K562 (cell line): Measurements from ENCODE around the gene SLC45A3. TPM values are rescaled to one million over a fixed set of nuclear protein-coding genes. Genes with fewer than 3 reads are reported as not detected.

Experiments used
- ATAC-seq: fragments of 200-7000 bp; cut with Tn5 transposase; 3 replicates; pipeline ENCODE4 v1.9.1; 2020; ENCODE audit warnings: moderate library complexity
- BruUV-seq: library from RNA; stranded (reverse); fragments of 400-500 nt; replicated peaks from 2 replicates; lab custom pipeline; 2021; lab: Mats Ljungman, UMichigan
- CTCF ChIA-PET: fragments of 300-600 bp; formaldehyde crosslinking; extraction: SDS; loops from one replicate; lab custom pipeline; 2021; ENCODE audit warnings: low intra/inter-chr PET ratio; lab: Yijun Ruan, JAX
- POLR2A ChIA-PET: fragments of 300-600, 350-650 bp; sonication (Branson Sonifier 250); formaldehyde crosslinking; extraction: SDS; loops from one replicate; lab custom pipeline; 2021; ENCODE audit warnings: antibody characterized with exemption, inconsistent platforms; lab: Yijun Ruan, JAX
- DNase-seq, 4 experiments: peaks; one replicate each; pipeline versions ENCODE4 v3.0.0 to v3.0.0-alpha.2; 2011 to 2018; ENCODE audit warnings: low spot score in 3 of 4, mixed read lengths in 3 of 4; ENCODE audit errors: extremely low read depth in 1 of 4
- FAIRE-seq: peaks from 2 replicates; lab custom pipeline; 2011; peaks lifted over from hg19 to GRCh38; lab: Jason Lieb, UNC
- H2AFZ ChIP-seq: 2 replicates; pipeline ENCODE4 v1.6.0; 2011; ENCODE audit warnings: low read depth, low read length, control low read depth, inconsistent platforms
- H3K27ac ChIP-seq: fragments of 200-600 bp; 3 replicates; pipeline ENCODE4 v1.8.0; 2011; ENCODE audit warnings: low read depth, mild to moderate bottlenecking, control low read depth, inconsistent platforms, low read length, moderate library complexity, mixed read lengths; ENCODE audit errors: extremely low read depth
- H3K27me3 ChIP-seq, 2 experiments: fragments of 300-600 bp in 1 of 2; 2 replicates in 1 of 2; 3 replicates in 1 of 2; pipeline versions ENCODE4 v1.6.0 to v1.8.0; 2011; ENCODE audit warnings: inconsistent platforms in 2 of 2, low read length in 2 of 2, mild to moderate bottlenecking in 1 of 2, mixed read lengths in 1 of 2, moderate library complexity in 1 of 2; ENCODE audit not compliant: control insufficient read depth in 2 of 2, insufficient read depth in 2 of 2
- H3K36me3 ChIP-seq: fragments of 300-600 bp; 3 replicates; pipeline ENCODE4 v1.8.0; 2011; ENCODE audit warnings: mild to moderate bottlenecking, low read length, inconsistent platforms; ENCODE audit not compliant: control insufficient read depth, insufficient read depth
- H3K4me1 ChIP-seq, 2 experiments: fragments of 200-600 bp in 1 of 2; replicated peaks in 1 of 2; 2 replicates in 1 of 2; 3 replicates in 1 of 2; pipeline versions ENCODE4 v1.5.1 to v1.8.0; 2011; ENCODE audit warnings: inconsistent platforms in 2 of 2, low read length in 2 of 2, mild to moderate bottlenecking in 1 of 2, mixed read lengths in 1 of 2, moderate library complexity in 1 of 2; ENCODE audit not compliant: control insufficient read depth in 2 of 2, insufficient read depth in 2 of 2
- H3K4me2 ChIP-seq: 2 replicates; pipeline ENCODE4 v1.6.1; 2011; ENCODE audit warnings: low read length, control low read depth, inconsistent platforms, mixed read lengths; ENCODE audit not compliant: insufficient read depth
- H3K4me3 ChIP-seq: fragments of 200-600 bp; sonication (generic), shearing (Covaris generic); 2 replicates; pipeline ENCODE4 v1.5.1; 2016; ENCODE audit warnings: control low read depth, inconsistent platforms
- H3K79me2 ChIP-seq: fragments of 200-600 bp; 3 replicates; pipeline ENCODE4 v1.8.0; 2011; ENCODE audit warnings: low read length, inconsistent platforms; ENCODE audit not compliant: control insufficient read depth, insufficient read depth
- H3K9ac ChIP-seq, 2 experiments: 2 replicates each; pipeline versions ENCODE4 v1.6.0 to v1.6.1; 2011; ENCODE audit warnings: low read depth in 2 of 2, low read length in 2 of 2, control low read depth in 1 of 2, inconsistent platforms in 1 of 2, mild to moderate bottlenecking in 1 of 2, mixed read lengths in 1 of 2; ENCODE audit not compliant: insufficient read depth in 1 of 2
- H3K9me1 ChIP-seq: one replicate; pipeline ENCODE4 v1.6.0; 2011; ENCODE audit warnings: inconsistent platforms, mild to moderate bottlenecking, low read length, moderate library complexity; ENCODE audit not compliant: control insufficient read depth, insufficient read depth
- H3K9me3 ChIP-seq: replicated peaks from 2 replicates; pipeline ENCODE4 v1.5.1; 2011; ENCODE audit warnings: low read depth, low read length, inconsistent platforms; ENCODE audit not compliant: control insufficient read depth, insufficient read depth
- H4K20me1 ChIP-seq: replicated peaks from 2 replicates; pipeline ENCODE4 v1.6.1; 2011; ENCODE audit warnings: low read length, inconsistent platforms, mixed read lengths; ENCODE audit not compliant: control insufficient read depth, insufficient read depth
- BRF1 ChIP-seq: IDR thresholded peaks from 3 replicates; pipeline ENCODE4 v1.6.1; 2011; ENCODE audit warnings: borderline replicate concordance, mild to moderate bottlenecking; ENCODE audit not compliant: insufficient read length; ENCODE audit errors: extremely low read depth
- EGR1 ChIP-seq: fragments of 450-650 bp; conservative IDR thresholded peaks from 2 replicates; pipeline ENCODE4 v1.6.1; 2017; ENCODE audit warnings: mild to moderate bottlenecking
- HMGN3 ChIP-seq: IDR thresholded peaks from 2 replicates; pipeline ENCODE4 v1.6.1; 2011; ENCODE audit warnings: borderline replicate concordance, low read depth, mild to moderate bottlenecking, mixed read lengths, low read length; ENCODE audit not compliant: insufficient read length; ENCODE audit errors: extremely low read depth
- NFE2L1 ChIP-seq: fragments of 450-650 bp; IDR thresholded peaks from 2 replicates; pipeline ENCODE4 v1.6.1; 2016; ENCODE audit warnings: missing genetic modification characterization, low read depth, mild to moderate bottlenecking, missing compliant biosample characterization, moderate library complexity, borderline replicate concordance
- NKRF ChIP-seq: fragments of 450-650 bp; IDR thresholded peaks from 2 replicates; pipeline ENCODE4 v1.6.1; 2016; ENCODE audit warnings: borderline replicate concordance
- STAT5B ChIP-seq: fragments of 250-450 bp; sonication (Bioruptor Pico); IDR thresholded peaks from 2 replicates; pipeline ENCODE4 v1.8.0; 2021; ENCODE audit warnings: mild to moderate bottlenecking, inconsistent platforms
- ZBTB8A ChIP-seq: fragments of 450-650 bp; IDR thresholded peaks from 2 replicates; pipeline ENCODE4 v1.6.1; 2018; ENCODE audit warnings: mild to moderate bottlenecking, moderate library complexity; ENCODE audit not compliant: partially characterized antibody
- ZBTB9 ChIP-seq: fragments of 450-650 bp; formaldehyde crosslinking; IDR thresholded peaks from 2 replicates; pipeline ENCODE4 v1.4.0; 2020; ENCODE audit warnings: mild to moderate bottlenecking, moderate library complexity
- ZNF133 ChIP-seq: fragments of 250-450 bp; sonication (Bioruptor Pico); IDR thresholded peaks from 2 replicates; pipeline ENCODE4 v1.4.0; 2020; ENCODE audit warnings: mild to moderate bottlenecking
- ZNF184 ChIP-seq: sonication (generic); formaldehyde crosslinking; IDR thresholded peaks from 2 replicates; pipeline ENCODE4 v1.5.0; 2020; ENCODE audit warnings: missing genetic modification reagents
- WGBS: fragments of 100-300 bp; shearing (Covaris generic); methylation state at CpG from one replicate; pipeline ENCODE4 v1.1.6; 2016; ENCODE audit warnings: low coverage, mixed read lengths; ENCODE audit not compliant: insufficient coverage; ENCODE audit errors: missing lambda C conversion rate; 5-methylcytosine and 5-hydroxymethylcytosine counted together
- in situ Hi-C: fragments of 300-500 bp; cut with MboI; formaldehyde crosslinking; loops from 4 replicates; pipeline ENCODE4 v1.15.0; 2018; ENCODE audit warnings: inconsistent platforms, mixed read lengths
- intact Hi-C: fragments of 100-400 bp; cut with micrococcal nuclease; formaldehyde crosslinking; loops from 2 replicates; pipeline ENCODE4 v1.14.2; 2022
- polyA plus RNA-seq, 8 experiments: library from polyadenylated mRNA; depleted of rRNA in 4 of 8; stranded (reverse) in 5 of 8; unstranded in 3 of 8; fragments of >200 nt; fragmentation: Nextera tagmentation in 2 of 8; fragmentation: Illumina TruSeq in 1 of 8; extraction: Ambion mirVana in 2 of 8; extraction: Trizol in 1 of 8; gene quantifications; 2 replicates each; pipeline versions ENCODE4 v1.2.1 to v1.2.3, GENCODE V29; 2011 to 2014; ENCODE audit warnings: inconsistent platforms in 1 of 8, missing spikeins in 1 of 8
- total RNA-seq, 7 experiments: library from RNA; depleted of rRNA in 6 of 7; stranded (reverse); fragments of >200 nt in 6 of 7; fragmentation: Illumina TruSeq in 2 of 7; extraction: Trizol in 2 of 7; gene quantifications; 2 replicates each; pipeline versions ENCODE4 v1.2.1 to v1.2.3, GENCODE V29; 2011 to 2021; ENCODE audit warnings: low replicate concordance in 1 of 7

SLC45A3 gene
- total and polyA plus RNA-seq, 9 of the 15 experiments (the other 6 are each of a cell fraction or from before 2014, with no cell fraction given), result 0.06 to 3.3 (median 1.3) TPM

GRCh38 chr1:205689479-205689878 lies 9.2 kb upstream of the SLC45A3 start:
- Histone ChIP-seq H3K79me2 (no peaks in the 10 kb centered on the region), H3K4me3 (no peak overlapping the region)
- POLR2A ChIA-PET, result interaction anchor here (1.3 kb wide), 1 partner anchor 9 kb away, joined by 4 read pairs; the partner anchor contains the start of gene SLC45A3
- no peak for DNase-seq
- TF ChIP-seq ZNF133 (CRISPR knock-in tag) (no peak), ZNF184 (CRISPR knock-in tag) (no peak), BRF1 (no peak), ZBTB8A (no peak), STAT5B (CRISPR knock-in tag) (no peak), NKRF (no peak), ZBTB9 (CRISPR knock-in tag) (no peak), HMGN3 (no peak), EGR1 (no peak), NFE2L1 (tag) (no peak)
- TF ChIP-seq, all 486 proteins: peak for 0
- Histone ChIP-seq H2AFZ (no peak overlapping the region), H3K9me3 (no peaks in the 10 kb centered on the region), H3K4me2 (no peak overlapping the region), H3K9ac (peak overlapping the region in 1 of 2 experiments; percentile 31; a peak in 1 of 4 replicates), H3K36me3 (no peaks in the 10 kb centered on the region), H4K20me1 (no peaks in the 10 kb centered on the region), H3K4me1 (peaks cover 4 to 6% of the 10 kb centered on the region in 2 experiments; a peak in 3 of 5 replicates), H3K27me3 (peaks cover 18 to 20% of the 10 kb centered on the region in 2 experiments; a peak in 4 of 5 replicates), H3K27ac (no peak overlapping the region), H3K9me1 (no peaks in the 10 kb centered on the region)
- CTCF ChIA-PET, result no interaction called here
- intact Hi-C loops (no loop called here), in situ Hi-C loops (no loop called here)
- no TSS peak for BruUV-seq
- 30% methylated on average over 5 of the region's 5 CpGs for WGBS
- ATAC-seq (peak; percentile 34; the same call in 1 of the 3 replicates), FAIRE-seq (no peak)
